SH-SY5Y (cell line): Measurements from ENCODE around the gene AMBP.

Experiments used
- GATA2 ChIP-seq: IDR thresholded peaks from 2 replicates; pipeline ENCODE4 v1.6.1; 2011; ENCODE audit warnings: mild to moderate bottlenecking, low read depth, low read length
- GATA3 ChIP-seq: IDR thresholded peaks from 2 replicates; pipeline ENCODE4 v1.6.1; 2011; ENCODE audit warnings: low read depth, mild to moderate bottlenecking, low read length, moderate library complexity

- TF ChIP-seq GATA3 (no peak), GATA2 (no peak)
Observed at GRCh38 chr9:114030364-114030763, 47.7 kb downstream of the AMBP start.
